HL-60 (cell line): ENCODE data around the gene CFAP74.

Experiments used
- DNase-seq, 2 experiments: peaks; one replicate each; pipeline ENCODE4 v3.0.0-alpha.2; 2010 to 2020; ENCODE audit warnings: low read depth in 1 of 2, low spot score in 1 of 2
- H3K27ac ChIP-seq: fragments of 250-450 bp; sonication (Bioruptor Pico); replicated peaks from 2 replicates; pipeline ENCODE4 v1.5.1; 2020; ENCODE audit warnings: mild to moderate bottlenecking, moderate library complexity
- H3K27me3 ChIP-seq: fragments of 250-450 bp; sonication (Bioruptor Pico); 2 replicates; pipeline ENCODE4 v1.5.1; 2021; ENCODE audit warnings: mild to moderate bottlenecking, moderate library complexity; ENCODE audit not compliant: insufficient read depth, poor library complexity, severe bottlenecking
- H3K4me3 ChIP-seq: replicated peaks from 2 replicates; pipeline ENCODE4 v1.5.1; 2011; ENCODE audit warnings: mild to moderate bottlenecking, control low read depth, low read length; ENCODE audit not compliant: insufficient read depth
- GABPA ChIP-seq: IDR thresholded peaks from 2 replicates; pipeline ENCODE4 v1.6.1; 2012; ENCODE audit warnings: low read depth
- POLR2AphosphoS5 ChIP-seq: IDR thresholded peaks from 2 replicates; pipeline ENCODE4 v1.6.1; 2012; ENCODE audit warnings: low read depth
- SPI1 ChIP-seq: IDR thresholded peaks from 2 replicates; pipeline ENCODE4 v1.6.1; 2012; ENCODE audit warnings: low read depth, mild to moderate bottlenecking, borderline replicate concordance
- TF ChIP-seq, protein P1 (sequence below): IDR thresholded peaks from 2 replicates; pipeline ENCODE4 v1.6.1; 2012; ENCODE audit warnings: low read depth; ENCODE audit not compliant: insufficient replicate concordance
- TF ChIP-seq, protein P2 (sequence below): IDR thresholded peaks from one replicate; pipeline ENCODE4 v1.5.1; 2011; ENCODE audit warnings: low read length, control low read depth, inconsistent platforms; ENCODE audit not compliant: insufficient read depth

The CFAP74 gene

DNA sequence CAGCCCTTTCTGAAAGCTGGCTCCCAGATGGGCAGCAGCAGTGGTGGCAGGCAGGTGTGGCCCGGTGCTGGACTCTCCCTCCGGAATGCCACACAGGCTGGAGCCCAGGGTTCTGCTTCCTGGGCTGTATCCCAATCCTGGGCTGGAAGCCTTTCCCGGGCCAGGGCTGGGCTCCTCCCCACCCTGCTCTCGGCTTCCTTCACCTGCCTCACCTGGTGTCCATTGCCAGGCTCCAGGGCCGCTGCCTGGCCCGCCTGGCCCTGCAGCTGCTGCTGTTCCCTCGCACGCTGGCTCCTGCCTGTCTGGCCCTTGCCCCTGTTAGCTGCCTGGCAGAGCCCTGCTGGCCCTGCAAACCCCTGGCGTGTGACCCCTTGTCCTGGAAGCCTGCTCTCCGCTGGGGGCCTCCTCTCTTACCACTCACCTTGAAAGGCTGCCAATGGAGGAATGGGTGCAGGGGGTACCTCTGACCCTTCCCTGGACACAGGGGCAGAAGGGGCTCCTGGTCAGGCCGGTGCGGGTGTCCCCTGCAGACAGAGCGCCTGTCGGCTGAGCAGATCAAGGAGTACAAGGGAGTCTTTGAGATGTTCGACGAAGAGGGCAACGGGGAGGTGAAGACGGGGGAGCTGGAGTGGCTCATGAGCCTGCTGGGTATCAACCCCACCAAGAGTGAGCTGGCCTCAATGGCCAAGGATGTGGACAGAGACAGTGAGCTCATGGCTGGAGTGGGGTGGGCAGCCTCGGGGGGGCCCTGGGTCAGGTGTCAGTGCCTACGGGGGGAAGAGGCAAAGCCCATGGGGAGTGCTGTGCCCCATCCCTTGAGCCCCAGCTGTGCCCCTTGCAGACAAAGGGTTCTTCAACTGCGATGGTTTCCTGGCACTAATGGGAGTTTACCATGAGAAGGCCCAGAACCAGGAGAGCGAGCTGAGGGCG lies 87.4 kb downstream of the CFAP74 start:
- Histone ChIP-seq H3K27me3 (no peaks in the 10 kb centered on the region), H3K27ac (no peak overlapping the region), H3K4me3 (no peak overlapping the region)
- TF ChIP-seq SPI1, result no peak
- no peak for TF ChIP-seq GABPA
- TF ChIP-seq, protein P1, sequence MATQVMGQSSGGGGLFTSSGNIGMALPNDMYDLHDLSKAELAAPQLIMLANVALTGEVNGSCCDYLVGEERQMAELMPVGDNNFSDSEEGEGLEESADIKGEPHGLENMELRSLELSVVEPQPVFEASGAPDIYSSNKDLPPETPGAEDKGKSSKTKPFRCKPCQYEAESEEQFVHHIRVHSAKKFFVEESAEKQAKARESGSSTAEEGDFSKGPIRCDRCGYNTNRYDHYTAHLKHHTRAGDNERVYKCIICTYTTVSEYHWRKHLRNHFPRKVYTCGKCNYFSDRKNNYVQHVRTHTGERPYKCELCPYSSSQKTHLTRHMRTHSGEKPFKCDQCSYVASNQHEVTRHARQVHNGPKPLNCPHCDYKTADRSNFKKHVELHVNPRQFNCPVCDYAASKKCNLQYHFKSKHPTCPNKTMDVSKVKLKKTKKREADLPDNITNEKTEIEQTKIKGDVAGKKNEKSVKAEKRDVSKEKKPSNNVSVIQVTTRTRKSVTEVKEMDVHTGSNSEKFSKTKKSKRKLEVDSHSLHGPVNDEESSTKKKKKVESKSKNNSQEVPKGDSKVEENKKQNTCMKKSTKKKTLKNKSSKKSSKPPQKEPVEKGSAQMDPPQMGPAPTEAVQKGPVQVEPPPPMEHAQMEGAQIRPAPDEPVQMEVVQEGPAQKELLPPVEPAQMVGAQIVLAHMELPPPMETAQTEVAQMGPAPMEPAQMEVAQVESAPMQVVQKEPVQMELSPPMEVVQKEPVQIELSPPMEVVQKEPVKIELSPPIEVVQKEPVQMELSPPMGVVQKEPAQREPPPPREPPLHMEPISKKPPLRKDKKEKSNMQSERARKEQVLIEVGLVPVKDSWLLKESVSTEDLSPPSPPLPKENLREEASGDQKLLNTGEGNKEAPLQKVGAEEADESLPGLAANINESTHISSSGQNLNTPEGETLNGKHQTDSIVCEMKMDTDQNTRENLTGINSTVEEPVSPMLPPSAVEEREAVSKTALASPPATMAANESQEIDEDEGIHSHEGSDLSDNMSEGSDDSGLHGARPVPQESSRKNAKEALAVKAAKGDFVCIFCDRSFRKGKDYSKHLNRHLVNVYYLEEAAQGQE, result no peak
- TF ChIP-seq, protein P2, sequence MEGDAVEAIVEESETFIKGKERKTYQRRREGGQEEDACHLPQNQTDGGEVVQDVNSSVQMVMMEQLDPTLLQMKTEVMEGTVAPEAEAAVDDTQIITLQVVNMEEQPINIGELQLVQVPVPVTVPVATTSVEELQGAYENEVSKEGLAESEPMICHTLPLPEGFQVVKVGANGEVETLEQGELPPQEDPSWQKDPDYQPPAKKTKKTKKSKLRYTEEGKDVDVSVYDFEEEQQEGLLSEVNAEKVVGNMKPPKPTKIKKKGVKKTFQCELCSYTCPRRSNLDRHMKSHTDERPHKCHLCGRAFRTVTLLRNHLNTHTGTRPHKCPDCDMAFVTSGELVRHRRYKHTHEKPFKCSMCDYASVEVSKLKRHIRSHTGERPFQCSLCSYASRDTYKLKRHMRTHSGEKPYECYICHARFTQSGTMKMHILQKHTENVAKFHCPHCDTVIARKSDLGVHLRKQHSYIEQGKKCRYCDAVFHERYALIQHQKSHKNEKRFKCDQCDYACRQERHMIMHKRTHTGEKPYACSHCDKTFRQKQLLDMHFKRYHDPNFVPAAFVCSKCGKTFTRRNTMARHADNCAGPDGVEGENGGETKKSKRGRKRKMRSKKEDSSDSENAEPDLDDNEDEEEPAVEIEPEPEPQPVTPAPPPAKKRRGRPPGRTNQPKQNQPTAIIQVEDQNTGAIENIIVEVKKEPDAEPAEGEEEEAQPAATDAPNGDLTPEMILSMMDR, result no peak
- TF ChIP-seq POLR2AphosphoS5, result no peak
- DNase-seq, result no peak

DNA sequence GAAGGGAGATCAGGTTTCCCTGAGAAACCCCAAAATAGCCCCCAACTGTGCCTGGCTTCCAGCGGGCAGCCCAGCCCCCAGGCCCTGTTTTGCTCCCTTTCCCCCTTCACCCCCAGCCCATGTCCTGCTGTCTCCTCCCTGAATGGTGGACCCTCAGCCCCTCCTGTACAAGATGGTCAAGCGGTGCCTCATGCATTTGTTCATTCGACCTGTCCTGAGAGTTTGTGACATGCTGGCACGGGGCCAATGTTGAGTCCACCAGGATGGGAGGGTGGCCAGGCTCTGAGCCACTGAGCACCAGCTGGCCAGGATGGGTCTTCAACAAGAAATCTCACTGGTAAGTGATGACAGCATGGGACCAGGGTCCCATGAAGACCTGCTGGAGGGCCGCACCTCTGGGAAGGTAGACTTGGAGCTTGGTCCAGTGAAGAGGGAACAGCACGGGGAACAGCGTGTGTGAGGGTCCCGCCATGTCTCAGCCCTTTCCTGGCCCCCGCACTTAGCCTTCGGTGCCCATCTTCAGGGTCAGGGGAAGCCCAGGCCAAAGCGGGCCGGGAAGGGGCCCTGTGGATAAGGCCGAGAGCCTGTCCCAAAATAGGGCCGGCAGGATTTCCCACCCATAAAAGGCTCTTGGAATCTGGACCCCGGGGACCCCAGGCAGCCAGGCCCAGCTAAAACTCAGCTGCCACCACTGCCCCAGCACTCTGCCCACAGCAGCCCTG lies 88.5 kb downstream of the CFAP74 start, which contains the start of gene CALML6:
Gene CALML6, plus strand, starts transcription at position 290 of the 722 bp plus-strand sequence. Its CDS starts 21 bp downstream, at position 311.
- no peak within 1 kb of the TSS for H3K27ac ChIP-seq
- TF ChIP-seq GABPA (no peak), SPI1 (no peak), POLR2AphosphoS5 (no peak)
- TF ChIP-seq, protein P2, result no peak
- TF ChIP-seq, protein P1, result no peak
- no peak for DNase-seq
- no peak within 1 kb of the TSS for H3K4me3 ChIP-seq
- no peaks in the 10 kb centered on the region for H3K27me3 ChIP-seq

DNA sequence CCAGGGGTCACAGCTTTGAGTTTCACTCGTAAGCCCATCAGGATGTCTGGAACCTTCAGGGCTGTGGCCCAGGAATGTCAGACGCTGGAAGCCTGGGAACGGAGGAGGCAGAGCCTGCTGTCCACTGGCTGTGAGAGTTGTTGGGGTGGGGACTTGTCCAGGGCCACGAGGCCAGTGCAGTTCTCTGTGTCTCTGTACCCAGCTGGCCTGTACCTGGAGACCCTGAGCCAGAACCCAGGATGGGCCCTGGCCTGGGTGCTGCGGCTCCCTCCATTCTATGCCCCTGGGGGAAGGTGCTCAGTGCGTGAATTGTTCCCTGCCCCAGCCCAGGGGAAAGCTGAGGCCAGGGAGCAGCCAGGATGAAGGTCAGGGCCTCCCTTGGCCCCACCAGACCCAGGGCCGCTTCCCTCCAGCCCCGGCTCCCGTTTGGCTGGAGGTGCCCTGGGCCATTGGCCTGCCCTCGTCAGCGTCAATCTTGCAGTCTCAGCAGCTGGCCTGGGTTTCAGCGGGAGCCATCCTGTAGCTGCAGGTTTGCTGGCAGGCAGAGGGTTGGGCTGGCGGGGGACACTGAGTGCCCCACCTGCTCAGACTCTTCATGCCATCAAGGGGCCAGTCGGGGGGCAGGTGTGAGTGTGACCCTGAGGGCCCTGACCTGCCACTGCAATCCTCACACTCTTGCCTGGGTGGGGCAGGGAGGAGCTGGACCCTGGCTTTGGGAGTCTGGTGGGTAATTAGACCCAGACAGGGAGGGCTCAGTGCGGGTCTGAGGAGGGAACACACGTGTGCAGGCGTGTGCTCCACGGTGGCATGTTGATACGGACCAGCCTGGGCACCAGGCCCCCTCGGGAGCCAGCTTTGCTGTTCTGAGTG lies 89.2 kb downstream of the CFAP74 start:
- no peaks in the 10 kb centered on the region for H3K27me3 ChIP-seq
- no peak overlapping the region for H3K4me3 ChIP-seq
- DNase-seq, result no peak
- H3K27ac ChIP-seq, result no peak overlapping the region
- TF ChIP-seq, protein P2, result no peak
- no peak for TF ChIP-seq SPI1
- TF ChIP-seq, protein P1, result no peak
- no peak for TF ChIP-seq POLR2AphosphoS5
- no peak for TF ChIP-seq GABPA
